Retinal pigment epithelial cell (primary cell): ENCODE results near the gene FAM222A.

Experiments
- DNase-seq: peaks from one replicate; pipeline ENCODE4 v3.0.0-alpha.2; 2010; ENCODE audit warnings: low read depth
- H3K4me3 ChIP-seq: 2 replicates; pipeline ENCODE4 v1.5.1; 2011; ENCODE audit warnings: mild to moderate bottlenecking, low read length, control low read depth, moderate library complexity
- CTCF ChIP-seq: conservative IDR thresholded peaks from 2 replicates; pipeline ENCODE4 v1.5.1; 2011; ENCODE audit warnings: low read depth, low read length, control low read depth, inconsistent platforms

The FAM222A gene

GRCh38 chr12:109713187-109714070, at the start of gene FAM222A:
Gene FAM222A (plus strand): TSS chr12:109713825. CDS start chr12:109744147, 30,322 bp downstream.
- H3K4me3 ChIP-seq, result peak within 1 kb of the TSS; percentile 45
- no peak for TF ChIP-seq CTCF
- DNase-seq, result peak; percentile 79

- DNase-seq, result no peak
- H3K4me3 ChIP-seq, result no peak overlapping the region
- TF ChIP-seq CTCF, result no peak
Observed at GRCh38 chr12:109664402-109664801, 49.2 kb upstream of the FAM222A start.

GRCh38 chr12:109666068-109666467, 47.6 kb upstream of the FAM222A start:
- no peak for DNase-seq
- TF ChIP-seq CTCF, result no peak
- no peak overlapping the region for H3K4me3 ChIP-seq

GRCh38 chr12:109670731-109671130, 42.9 kb upstream of the FAM222A start:
- H3K4me3 ChIP-seq, result no peak overlapping the region
- no peak for DNase-seq
- no peak for TF ChIP-seq CTCF

- no peak for TF ChIP-seq CTCF
- no peak for DNase-seq
- H3K4me3 ChIP-seq, result no peak overlapping the region
Observed at GRCh38 chr12:109671502-109671901, 42.1 kb upstream of the FAM222A start.

- no peak overlapping the region for H3K4me3 ChIP-seq
- TF ChIP-seq CTCF, result no peak
- no peak for DNase-seq
Observed at GRCh38 chr12:109673379-109673778, 40.2 kb upstream of the FAM222A start.

GRCh38 chr12:109673884-109674283, 39.7 kb upstream of the FAM222A start:
- TF ChIP-seq CTCF, result no peak
- no peak overlapping the region for H3K4me3 ChIP-seq
- DNase-seq, result no peak
